H1 (cell line): ENCODE results near the gene TRIM10.

Experiments used
- EZH2 ChIP-seq: fragments of 200-600 bp; sonication (generic); IDR thresholded peaks from 2 replicates; pipeline ENCODE4 v1.7.1; 2012; ENCODE audit warnings: low read depth, mild to moderate bottlenecking, moderate library complexity, low read length, inconsistent platforms; ENCODE audit not compliant: severe bottlenecking
- HDAC6 ChIP-seq: IDR thresholded peaks from one replicate; pipeline ENCODE4 v1.7.1; 2012; ENCODE audit warnings: low read depth, mild to moderate bottlenecking, inconsistent platforms, low read length, moderate library complexity
- TF ChIP-seq, protein P1 (sequence below), 3 experiments: IDR thresholded peaks; 1 replicate in 2 of 3; 2 replicates in 1 of 3; pipeline versions ENCODE4 v1.5.1 to v1.6.1; 2011; ENCODE audit warnings: low read length in 3 of 3, mild to moderate bottlenecking in 3 of 3, inconsistent platforms in 2 of 3, low read depth in 1 of 3, moderate library complexity in 1 of 3; ENCODE audit not compliant: insufficient read depth in 1 of 3; ENCODE audit errors: control extremely low read depth in 1 of 3
- TF ChIP-seq, protein P2 (sequence below): IDR thresholded peaks from 2 replicates; pipeline ENCODE4 v1.6.1; 2011; ENCODE audit warnings: low read length, improper control_type of control experiment

- TF ChIP-seq, protein P1, sequence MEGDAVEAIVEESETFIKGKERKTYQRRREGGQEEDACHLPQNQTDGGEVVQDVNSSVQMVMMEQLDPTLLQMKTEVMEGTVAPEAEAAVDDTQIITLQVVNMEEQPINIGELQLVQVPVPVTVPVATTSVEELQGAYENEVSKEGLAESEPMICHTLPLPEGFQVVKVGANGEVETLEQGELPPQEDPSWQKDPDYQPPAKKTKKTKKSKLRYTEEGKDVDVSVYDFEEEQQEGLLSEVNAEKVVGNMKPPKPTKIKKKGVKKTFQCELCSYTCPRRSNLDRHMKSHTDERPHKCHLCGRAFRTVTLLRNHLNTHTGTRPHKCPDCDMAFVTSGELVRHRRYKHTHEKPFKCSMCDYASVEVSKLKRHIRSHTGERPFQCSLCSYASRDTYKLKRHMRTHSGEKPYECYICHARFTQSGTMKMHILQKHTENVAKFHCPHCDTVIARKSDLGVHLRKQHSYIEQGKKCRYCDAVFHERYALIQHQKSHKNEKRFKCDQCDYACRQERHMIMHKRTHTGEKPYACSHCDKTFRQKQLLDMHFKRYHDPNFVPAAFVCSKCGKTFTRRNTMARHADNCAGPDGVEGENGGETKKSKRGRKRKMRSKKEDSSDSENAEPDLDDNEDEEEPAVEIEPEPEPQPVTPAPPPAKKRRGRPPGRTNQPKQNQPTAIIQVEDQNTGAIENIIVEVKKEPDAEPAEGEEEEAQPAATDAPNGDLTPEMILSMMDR (IDR thresholded peaks at IDR 0.05; ENCODE audit: control extremely low read depth in 1 of 3, insufficient read depth in 1 of 3, low read depth in 1 of 3, low read length in 3 of 3), result no peak
- TF ChIP-seq, protein P2, sequence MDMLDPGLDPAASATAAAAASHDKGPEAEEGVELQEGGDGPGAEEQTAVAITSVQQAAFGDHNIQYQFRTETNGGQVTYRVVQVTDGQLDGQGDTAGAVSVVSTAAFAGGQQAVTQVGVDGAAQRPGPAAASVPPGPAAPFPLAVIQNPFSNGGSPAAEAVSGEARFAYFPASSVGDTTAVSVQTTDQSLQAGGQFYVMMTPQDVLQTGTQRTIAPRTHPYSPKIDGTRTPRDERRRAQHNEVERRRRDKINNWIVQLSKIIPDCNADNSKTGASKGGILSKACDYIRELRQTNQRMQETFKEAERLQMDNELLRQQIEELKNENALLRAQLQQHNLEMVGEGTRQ, result no peak
- TF ChIP-seq HDAC6, result no peak
- no peak for TF ChIP-seq EZH2
Observed at GRCh38 chr6:30162265-30163089, 1.5 kb upstream of the TRIM10 start.
